ENCODE results near the gene PZP. TPM values are rescaled to one million over a fixed set of nuclear protein-coding genes. Genes with fewer than 3 reads are reported as not detected.

PZP gene
- total and polyA plus RNA-seq, 2 donors (not counting 1 experiment from before 2014, with no cell fraction given) = not detected

DNA sequence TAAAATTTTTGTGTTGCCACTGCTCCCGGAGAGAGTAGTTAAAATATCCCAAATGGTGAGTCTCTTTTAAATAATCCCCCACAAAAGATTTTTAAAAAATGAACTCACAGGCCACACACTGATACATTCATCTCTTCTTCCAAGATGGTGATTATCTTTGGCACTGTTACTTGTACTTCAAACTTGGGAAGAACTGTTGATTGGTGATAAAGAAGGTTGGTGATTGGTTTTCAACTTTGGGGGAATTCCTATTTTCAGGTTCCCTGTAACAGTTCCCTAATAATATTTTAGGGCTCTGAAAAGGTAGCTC, 99.0 kb downstream of the PZP start:
- Mint-ChIP-seq H3K4me3 (no peak overlapping the region), H3K27me3 (peaks cover 17% of the 10 kb centered on the region), H3K4me1 (no peaks in the 10 kb centered on the region), H3K27ac (no peak overlapping the region), H3K9me3 (ENCODE audit: insufficient read depth) (no peaks in the 10 kb centered on the region)
- Histone ChIP-seq H3K9ac (ENCODE audit: low read length) (no peak overlapping the region), H3K27ac (ENCODE audit: low read length in 2 of 2) (no peak overlapping the region), H3K36me3 (replicated peaks in 1 of 2; ENCODE audit: control extremely low read depth in 1 of 2, control insufficient read depth in 1 of 2, extremely low read depth in 1 of 2, insufficient read depth in 2 of 2, low read length in 1 of 2) (no peaks in the 10 kb centered on the region), H3K27me3 (replicated peaks in 1 of 4; ENCODE audit: control extremely low read depth in 1 of 4, control insufficient read depth in 3 of 4, insufficient read depth in 4 of 4, low read length in 3 of 4) (no peaks in the 10 kb centered on the region), H2AFZ (ENCODE audit: insufficient read depth, low read depth, low read length, poor library complexity, severe bottlenecking) (no peak overlapping the region), H3K4me3 (ENCODE audit: control extremely low read depth in 1 of 5, extremely low read depth in 1 of 5, insufficient read depth in 1 of 5, low read depth in 2 of 5, low read length in 4 of 5) (no peak overlapping the region), H3K9me3 (ENCODE audit: control extremely low read depth in 1 of 3, control insufficient read depth in 2 of 3, insufficient read depth in 1 of 3, low read length in 2 of 3) (no peaks in the 10 kb centered on the region), H4K20me1 (ENCODE audit: control insufficient read depth, insufficient read depth, low read length, poor library complexity, severe bottlenecking) (no peaks in the 10 kb centered on the region), H3K4me1 (ENCODE audit: control insufficient read depth in 2 of 2, insufficient read depth in 2 of 2, low read length in 2 of 2) (no peaks in the 10 kb centered on the region), H3K4me2 (replicated peaks; ENCODE audit: low read depth, low read length, poor library complexity, severe bottlenecking) (no peak overlapping the region), H3K79me2 (ENCODE audit: control insufficient read depth, insufficient read depth, low read length) (no peaks in the 10 kb centered on the region)
- TF ChIP-seq, protein P1, sequence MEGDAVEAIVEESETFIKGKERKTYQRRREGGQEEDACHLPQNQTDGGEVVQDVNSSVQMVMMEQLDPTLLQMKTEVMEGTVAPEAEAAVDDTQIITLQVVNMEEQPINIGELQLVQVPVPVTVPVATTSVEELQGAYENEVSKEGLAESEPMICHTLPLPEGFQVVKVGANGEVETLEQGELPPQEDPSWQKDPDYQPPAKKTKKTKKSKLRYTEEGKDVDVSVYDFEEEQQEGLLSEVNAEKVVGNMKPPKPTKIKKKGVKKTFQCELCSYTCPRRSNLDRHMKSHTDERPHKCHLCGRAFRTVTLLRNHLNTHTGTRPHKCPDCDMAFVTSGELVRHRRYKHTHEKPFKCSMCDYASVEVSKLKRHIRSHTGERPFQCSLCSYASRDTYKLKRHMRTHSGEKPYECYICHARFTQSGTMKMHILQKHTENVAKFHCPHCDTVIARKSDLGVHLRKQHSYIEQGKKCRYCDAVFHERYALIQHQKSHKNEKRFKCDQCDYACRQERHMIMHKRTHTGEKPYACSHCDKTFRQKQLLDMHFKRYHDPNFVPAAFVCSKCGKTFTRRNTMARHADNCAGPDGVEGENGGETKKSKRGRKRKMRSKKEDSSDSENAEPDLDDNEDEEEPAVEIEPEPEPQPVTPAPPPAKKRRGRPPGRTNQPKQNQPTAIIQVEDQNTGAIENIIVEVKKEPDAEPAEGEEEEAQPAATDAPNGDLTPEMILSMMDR (IDR thresholded peaks at IDR 0.05) = no peak
- no peak for TF ChIP-seq EZH2 (IDR thresholded peaks at IDR 0.05; ENCODE audit: borderline replicate concordance, insufficient read depth, low read depth, low read length, poor library complexity, severe bottlenecking)
- DNase-seq = no peak
- intact Hi-C loops (cut with micrococcal nuclease) = no loop called here
- POLR2A ChIA-PET = no interaction called here
- CTCF ChIA-PET = no interaction called here
- ATAC-seq (ENCODE audit: low read depth) = no peak
- WGBS (ENCODE audit: insufficient coverage) = no CpG with 5 or more reads among the region's 1 CpG

DNA sequence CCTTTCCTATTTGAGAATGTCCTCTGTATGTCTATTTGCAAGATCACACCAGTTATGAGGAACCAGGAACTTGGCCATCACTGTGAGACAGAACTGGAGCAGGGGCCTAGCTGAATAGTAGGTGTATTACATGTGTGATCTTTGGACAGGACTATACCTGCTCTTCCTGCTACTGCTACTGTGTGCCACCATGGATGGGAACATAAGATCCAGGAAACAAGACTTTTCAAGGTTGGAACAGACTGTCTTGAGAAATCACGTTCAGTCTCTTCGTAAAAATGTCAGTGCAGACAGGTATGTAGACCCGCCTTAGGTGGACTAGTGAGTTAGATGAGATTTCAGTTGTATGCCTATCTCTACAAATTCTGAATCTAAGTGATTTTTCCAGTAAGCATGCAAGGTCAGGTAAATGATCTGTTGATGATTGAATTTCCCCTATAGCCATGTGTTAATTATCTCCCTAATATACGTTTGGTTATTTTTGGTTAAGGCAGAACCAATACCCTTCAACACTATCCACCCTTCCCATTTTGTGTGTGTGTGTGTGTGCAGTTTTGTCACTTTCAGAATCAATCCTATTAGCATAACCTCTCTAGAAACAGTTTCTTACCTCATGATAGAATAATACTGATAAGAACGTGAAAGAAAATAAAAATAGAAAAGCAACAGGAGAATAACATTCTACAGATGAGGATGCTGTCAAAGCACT, 99.5 kb downstream of the PZP start:
- POLR2A ChIA-PET = no interaction called here
- H3K4me3 ChIP-seq (ENCODE audit: control extremely low read depth in 1 of 5, extremely low read depth in 1 of 5, insufficient read depth in 1 of 5, low read depth in 2 of 5, low read length in 4 of 5) = no peak overlapping the region
- H3K27me3 ChIP-seq (replicated peaks in 1 of 4; ENCODE audit: control extremely low read depth in 1 of 4, control insufficient read depth in 3 of 4, insufficient read depth in 4 of 4, low read length in 3 of 4) = no peaks in the 10 kb centered on the region
- DNase-seq (no peak), ATAC-seq (ENCODE audit: low read depth) (no peak)
- no peak overlapping the region for H3K9ac ChIP-seq (ENCODE audit: low read length)
- Mint-ChIP-seq H3K9me3 (ENCODE audit: insufficient read depth) (no peaks in the 10 kb centered on the region), H3K27ac (no peak overlapping the region), H3K4me1 (no peaks in the 10 kb centered on the region), H3K27me3 (peaks cover 17% of the 10 kb centered on the region), H3K4me3 (no peak overlapping the region)
- no peak overlapping the region for H2AFZ ChIP-seq (ENCODE audit: insufficient read depth, low read depth, low read length, poor library complexity, severe bottlenecking)
- intact Hi-C loops (cut with micrococcal nuclease) = no loop called here
- H3K36me3 ChIP-seq (replicated peaks in 1 of 2; ENCODE audit: control extremely low read depth in 1 of 2, control insufficient read depth in 1 of 2, extremely low read depth in 1 of 2, insufficient read depth in 2 of 2, low read length in 1 of 2) = no peaks in the 10 kb centered on the region
- no peaks in the 10 kb centered on the region for H3K79me2 ChIP-seq (ENCODE audit: control insufficient read depth, insufficient read depth, low read length)
- H3K27ac ChIP-seq (ENCODE audit: low read length in 2 of 2) = no peak overlapping the region
- H3K4me1 ChIP-seq (ENCODE audit: control insufficient read depth in 2 of 2, insufficient read depth in 2 of 2, low read length in 2 of 2) = no peaks in the 10 kb centered on the region
- no peak for TF ChIP-seq EZH2 (IDR thresholded peaks at IDR 0.05; ENCODE audit: borderline replicate concordance, insufficient read depth, low read depth, low read length, poor library complexity, severe bottlenecking)
- TF ChIP-seq, protein P1 (IDR thresholded peaks at IDR 0.05) = no peak
- 100% methylated on average over 2 of the region's 5 CpGs for whole genome bisulfite sequencing (ENCODE audit: insufficient coverage)
- CTCF ChIA-PET = no interaction called here
- no peak overlapping the region for H3K4me2 ChIP-seq (replicated peaks; ENCODE audit: low read depth, low read length, poor library complexity, severe bottlenecking)
- H4K20me1 ChIP-seq (ENCODE audit: control insufficient read depth, insufficient read depth, low read length, poor library complexity, severe bottlenecking) = no peaks in the 10 kb centered on the region
- H3K9me3 ChIP-seq (ENCODE audit: control extremely low read depth in 1 of 3, control insufficient read depth in 2 of 3, insufficient read depth in 1 of 3, low read length in 2 of 3) = no peaks in the 10 kb centered on the region

All from B cell (primary cell).